ENCODE measurements around the gene UBA52. TPM values are rescaled to one million over a fixed set of nuclear protein-coding genes. Genes with fewer than 3 reads are reported as not detected.
"Not testable (repeated sequence)": the region's sequence is repeated elsewhere in the genome, so short reads cannot be mapped to it uniquely, and the experiment has no call there.

Gene UBA52
- polyA plus RNA-seq, 1 experiment, result 2,472 TPM

DNA sequence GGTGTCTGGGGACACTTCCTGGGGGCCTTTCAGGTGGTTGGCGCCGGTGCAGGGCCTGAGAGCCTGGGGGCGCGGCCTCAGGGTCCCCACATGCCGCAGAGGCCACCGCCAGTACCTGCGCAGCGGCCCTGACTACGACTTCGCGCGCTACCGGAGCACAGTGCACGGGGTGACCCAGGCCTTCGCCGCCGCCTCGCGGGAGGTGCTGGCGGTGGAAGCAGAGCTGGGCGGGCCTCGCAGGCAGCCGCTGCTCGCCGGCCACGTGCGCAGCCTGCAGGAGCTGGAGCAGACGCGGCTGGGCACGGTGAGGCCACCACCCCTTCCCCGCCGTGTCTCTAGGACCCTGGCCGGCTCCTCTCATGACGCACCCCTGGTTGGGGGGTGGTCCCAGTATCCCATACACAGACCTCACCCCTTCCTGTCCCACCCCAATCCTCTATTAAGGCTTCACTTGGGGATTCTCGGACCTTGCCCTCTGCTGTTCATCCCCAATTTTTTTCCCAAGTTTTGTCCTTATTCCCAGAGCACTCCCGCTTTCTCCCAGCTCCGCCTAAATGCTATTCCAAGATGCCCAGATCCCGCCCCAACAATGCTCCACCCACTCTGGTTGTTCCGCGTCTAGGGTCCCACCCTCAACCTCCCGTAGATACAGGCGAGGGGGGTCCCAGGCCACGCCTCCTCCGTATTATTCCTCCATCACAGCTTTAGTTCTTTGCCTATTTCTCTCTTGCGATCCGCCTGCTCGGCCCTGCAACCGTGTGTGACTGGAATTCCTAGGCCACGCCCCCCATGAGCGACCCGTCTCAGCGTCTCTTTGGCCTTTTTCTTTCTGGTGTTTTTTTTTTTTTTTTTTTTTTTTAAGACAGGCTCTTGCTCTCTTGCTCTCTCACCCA, 18.0 kb downstream of the UBA52 start:
- peaks cover 4% of the 10 kb centered on the region for H3K36me3 ChIP-seq (ENCODE audit: control insufficient read depth, insufficient read depth, low read length)
- TF ChIP-seq, protein P1, sequence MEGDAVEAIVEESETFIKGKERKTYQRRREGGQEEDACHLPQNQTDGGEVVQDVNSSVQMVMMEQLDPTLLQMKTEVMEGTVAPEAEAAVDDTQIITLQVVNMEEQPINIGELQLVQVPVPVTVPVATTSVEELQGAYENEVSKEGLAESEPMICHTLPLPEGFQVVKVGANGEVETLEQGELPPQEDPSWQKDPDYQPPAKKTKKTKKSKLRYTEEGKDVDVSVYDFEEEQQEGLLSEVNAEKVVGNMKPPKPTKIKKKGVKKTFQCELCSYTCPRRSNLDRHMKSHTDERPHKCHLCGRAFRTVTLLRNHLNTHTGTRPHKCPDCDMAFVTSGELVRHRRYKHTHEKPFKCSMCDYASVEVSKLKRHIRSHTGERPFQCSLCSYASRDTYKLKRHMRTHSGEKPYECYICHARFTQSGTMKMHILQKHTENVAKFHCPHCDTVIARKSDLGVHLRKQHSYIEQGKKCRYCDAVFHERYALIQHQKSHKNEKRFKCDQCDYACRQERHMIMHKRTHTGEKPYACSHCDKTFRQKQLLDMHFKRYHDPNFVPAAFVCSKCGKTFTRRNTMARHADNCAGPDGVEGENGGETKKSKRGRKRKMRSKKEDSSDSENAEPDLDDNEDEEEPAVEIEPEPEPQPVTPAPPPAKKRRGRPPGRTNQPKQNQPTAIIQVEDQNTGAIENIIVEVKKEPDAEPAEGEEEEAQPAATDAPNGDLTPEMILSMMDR (IDR thresholded peaks at IDR 0.05; ENCODE audit: insufficient read depth, low read depth, low read length), result peak; percentile 22; the same call in 1 of the 2 replicates
- H3K27me3 ChIP-seq (ENCODE audit: control insufficient read depth, insufficient read depth, low read length), result no peaks in the 10 kb centered on the region
- ChIA-PET CTCF (interaction anchor here (0.5 to 5.3 kb wide), 37 partner anchors 9 to 284 kb away, joined by 3 to 37 read pairs (median 4); partner anchors contain the start of genes ELL, KXD1, UBA52 and UPF1), POLR2A (interaction anchor here (0.6 kb wide), 1 partner anchor 329 kb away, joined by 3 read pairs; the partner anchor contains the start of gene COPE)
- H3K4me3 ChIP-seq (ENCODE audit: low read depth, low read length), result peak overlapping the region; percentile 76
- DNase-seq (ENCODE audit: low read depth), result no peak

DNA sequence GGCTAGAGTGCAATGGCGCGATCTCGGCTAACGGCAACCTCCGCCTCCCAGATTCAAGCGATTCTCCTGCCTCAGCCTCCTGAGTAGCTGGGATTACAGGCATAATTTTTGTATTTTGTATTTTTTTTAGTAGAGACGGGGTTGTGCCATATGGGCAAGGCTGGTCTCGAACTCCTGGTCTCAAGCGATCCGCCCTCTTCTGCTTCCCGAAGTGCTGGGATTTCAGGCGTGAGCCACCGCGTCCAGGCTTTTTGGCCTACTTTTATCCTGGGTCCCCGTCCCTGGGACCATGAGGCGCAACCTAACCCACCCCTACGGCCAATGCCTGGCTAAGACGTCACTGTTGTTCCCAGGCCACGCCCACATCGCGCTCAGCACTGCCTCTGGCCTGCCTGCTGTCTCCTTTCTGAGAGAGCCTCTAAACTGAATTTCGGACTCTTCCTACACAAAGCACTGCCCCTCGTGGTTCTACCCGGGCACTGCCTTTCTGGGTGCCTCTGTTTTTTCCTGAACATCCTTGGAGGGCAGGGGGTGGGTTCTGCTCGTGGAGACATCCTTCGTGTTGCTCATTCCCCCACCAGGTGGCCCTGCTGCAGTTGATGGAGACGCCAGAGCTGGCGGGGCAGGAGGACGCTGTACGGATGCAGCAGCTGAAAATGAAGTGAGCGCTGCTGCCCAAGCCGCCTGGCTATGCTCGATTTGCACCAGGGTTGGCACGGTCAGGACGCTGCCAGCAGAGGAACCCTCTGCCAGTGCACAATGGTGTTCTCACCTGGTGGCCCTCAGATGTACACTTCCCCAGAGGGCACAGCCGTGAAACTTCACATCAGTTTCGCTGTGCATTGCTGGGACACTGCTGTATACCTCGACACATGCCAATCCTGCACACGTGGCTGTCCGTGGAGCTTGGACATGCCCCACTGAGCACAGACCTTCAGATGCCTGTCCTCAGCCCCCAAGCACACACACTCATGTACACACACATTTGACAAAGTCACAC, 18.9 kb downstream of the UBA52 start:
- no peak for DNase-seq (ENCODE audit: low read depth)
- TF ChIP-seq, protein P1 (IDR thresholded peaks at IDR 0.05; ENCODE audit: insufficient read depth, low read depth, low read length), result peak; percentile 45
- POLR2A ChIA-PET, result no interaction called here
- peaks cover 4% of the 10 kb centered on the region for H3K36me3 ChIP-seq (ENCODE audit: control insufficient read depth, insufficient read depth, low read length)
- CTCF ChIA-PET, result interaction anchor here (0.6 to 6.1 kb wide), 9 partner anchors 12 to 257 kb away, joined by 3 to 40 read pairs (median 12); partner anchors contain the start of gene UBA52
- H3K4me3 ChIP-seq (ENCODE audit: low read depth, low read length), result no peak overlapping the region
- H3K27me3 ChIP-seq (ENCODE audit: control insufficient read depth, insufficient read depth, low read length), result no peaks in the 10 kb centered on the region

DNA sequence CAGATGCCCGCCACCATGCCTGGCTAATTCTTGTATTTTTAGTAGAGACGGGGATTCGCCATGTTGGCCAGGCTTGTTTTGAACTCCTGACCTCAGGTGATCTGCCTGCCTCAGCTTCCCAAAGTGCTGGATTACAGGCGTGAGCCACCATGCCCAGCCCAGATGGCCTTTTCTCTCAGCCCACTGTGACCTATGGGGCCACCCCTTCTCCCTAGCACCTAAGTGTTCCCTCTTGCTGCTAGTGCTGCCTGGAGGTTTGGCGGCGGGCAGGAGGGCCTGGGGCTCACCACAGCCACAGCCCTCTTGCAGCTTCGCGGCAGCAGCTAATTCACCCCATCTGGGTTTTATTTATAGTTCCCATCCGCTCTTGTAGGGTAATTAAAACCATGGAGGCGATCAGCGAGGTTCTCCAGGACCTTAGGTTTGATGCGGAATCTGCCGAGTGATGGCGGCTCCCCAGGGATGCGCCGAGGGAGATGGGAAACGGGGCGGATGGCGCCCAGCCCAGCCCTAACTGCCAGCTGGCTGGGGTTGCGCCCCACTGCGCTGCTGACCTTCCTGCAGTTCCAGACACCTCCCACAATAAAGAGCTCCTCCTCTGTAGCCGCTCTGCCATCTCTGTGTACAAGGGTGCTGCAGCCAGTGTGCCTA, 20.2 kb downstream of the UBA52 start:
- H3K4me3 ChIP-seq (ENCODE audit: low read depth, low read length), result no peak overlapping the region
- no peak for DNase-seq (ENCODE audit: low read depth)
- TF ChIP-seq, protein P1 (IDR thresholded peaks at IDR 0.05; ENCODE audit: insufficient read depth, low read depth, low read length), result no peak
- H3K36me3 ChIP-seq (ENCODE audit: control insufficient read depth, insufficient read depth, low read length), result peaks cover 4% of the 10 kb centered on the region
- ChIA-PET CTCF (interaction anchor here (0.8 to 6.1 kb wide), 5 partner anchors 85 to 256 kb away, joined by 3 to 40 read pairs (median 7); no protein-coding TSS in a partner anchor), POLR2A (no interaction called here)
- no peaks in the 10 kb centered on the region for H3K27me3 ChIP-seq (ENCODE audit: control insufficient read depth, insufficient read depth, low read length)

DNA sequence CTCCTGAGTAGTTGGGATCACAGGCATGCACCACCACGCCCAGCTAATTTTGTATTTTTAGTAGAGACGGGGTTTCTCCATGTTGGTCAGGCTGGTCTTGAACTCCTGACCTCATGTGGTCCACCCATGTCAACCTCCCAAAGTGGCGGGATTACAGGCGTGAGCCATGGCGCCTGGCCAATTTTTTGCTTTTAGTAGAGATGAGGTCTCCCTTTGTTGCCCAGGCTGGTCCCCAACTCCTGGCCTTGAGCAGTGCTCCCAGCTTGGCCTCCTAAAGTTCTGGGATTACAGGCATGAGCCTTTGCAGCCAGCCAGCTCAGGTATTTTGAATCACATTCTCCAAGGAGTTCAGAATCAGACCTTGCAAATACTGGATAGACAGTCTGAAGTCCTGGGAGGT, 21.1 kb downstream of the UBA52 start:
- H3K4me3 ChIP-seq (ENCODE audit: low read depth, low read length); POLR2A ChIA-PET; H3K27me3 ChIP-seq (ENCODE audit: control insufficient read depth, insufficient read depth, low read length); H3K36me3 ChIP-seq (ENCODE audit: control insufficient read depth, insufficient read depth, low read length); DNase-seq (ENCODE audit: low read depth): not testable (repeated sequence)
- CTCF ChIA-PET, result interaction anchor here (0.6 to 6.1 kb wide), 5 partner anchors 84 to 255 kb away, joined by 3 to 40 read pairs (median 5); no protein-coding TSS in a partner anchor

Measured in BJ (cell line).